SK-N-SH (cell line): ENCODE measurements around the gene MRPL19. TPM values are rescaled to one million over a fixed set of nuclear protein-coding genes. Genes with fewer than 3 reads are reported as not detected.

Experiments used
- ELF1 ChIP-seq: IDR thresholded peaks from 2 replicates; pipeline ENCODE4 v1.4.0; 2012
- EP300 ChIP-seq, 2 experiments: IDR thresholded peaks; 2 replicates each; pipeline versions ENCODE4 v1.4.0 to v1.6.1; 2012; ENCODE audit warnings: borderline replicate concordance in 1 of 2, low read depth in 1 of 2, low read length in 1 of 2
- EZH2phosphoT487 ChIP-seq: fragments of 200-600 bp; sonication (generic); IDR thresholded peaks from 2 replicates; pipeline ENCODE4 v1.6.1; 2017; ENCODE audit warnings: low read depth, mixed run types, mild to moderate bottlenecking, antibody characterized with exemption, moderate library complexity, borderline replicate concordance
- FOSL2 ChIP-seq: IDR thresholded peaks from 2 replicates; pipeline ENCODE4 v1.4.0; 2012; ENCODE audit warnings: low read depth, mild to moderate bottlenecking, moderate library complexity, borderline replicate concordance
- FOXJ3 ChIP-seq: sonication (generic); formaldehyde crosslinking; IDR thresholded peaks from 2 replicates; pipeline ENCODE4 v1.5.1; 2020; ENCODE audit warnings: mild to moderate bottlenecking, missing genetic modification reagents
- FOXM1 ChIP-seq: IDR thresholded peaks from 2 replicates; pipeline ENCODE4 v1.4.0; 2012; ENCODE audit warnings: low read depth, mild to moderate bottlenecking
- GABPA ChIP-seq: IDR thresholded peaks from 2 replicates; pipeline ENCODE4 v1.4.0; 2012; ENCODE audit warnings: low read depth, mild to moderate bottlenecking
- GATA2 ChIP-seq: sonication (generic); formaldehyde crosslinking; IDR thresholded peaks from 2 replicates; pipeline ENCODE4 v1.5.0; 2020; ENCODE audit warnings: mild to moderate bottlenecking, missing genetic modification reagents
- JUND ChIP-seq: IDR thresholded peaks from 2 replicates; pipeline ENCODE4 v1.4.0; 2012
- MEF2A ChIP-seq: IDR thresholded peaks from 2 replicates; pipeline ENCODE4 v1.4.0; 2012; ENCODE audit warnings: low read depth, borderline replicate concordance
- NRF1 ChIP-seq: IDR thresholded peaks from 2 replicates; pipeline ENCODE4 v1.6.1; 2012; ENCODE audit warnings: low read depth, mild to moderate bottlenecking, low read length
- POLR2AphosphoS5 ChIP-seq: IDR thresholded peaks from 2 replicates; pipeline ENCODE4 v1.6.1; 2012; ENCODE audit warnings: low read depth, low read length
- RAD21 ChIP-seq: IDR thresholded peaks from 2 replicates; pipeline ENCODE4 v1.6.1; 2012; ENCODE audit warnings: mild to moderate bottlenecking, low read length
- RCOR1 ChIP-seq: fragments of 150-350 bp; IDR thresholded peaks from 2 replicates; pipeline ENCODE4 v1.6.1; 2017; ENCODE audit warnings: antibody characterized with exemption, low read length
- RFX5 ChIP-seq: IDR thresholded peaks from 2 replicates; pipeline ENCODE4 v1.6.1; 2012; ENCODE audit warnings: mild to moderate bottlenecking, improper control_type of control experiment, low read length
- SMC3 ChIP-seq: IDR thresholded peaks from 2 replicates; pipeline ENCODE4 v1.6.1; 2012; ENCODE audit warnings: low read depth, low read length, improper control_type of control experiment
- TAF1 ChIP-seq: IDR thresholded peaks from 2 replicates; pipeline ENCODE4 v1.6.1; 2012; ENCODE audit warnings: low read depth, mild to moderate bottlenecking, low read length, moderate library complexity, borderline replicate concordance
- TCF12 ChIP-seq: IDR thresholded peaks from 2 replicates; pipeline ENCODE4 v1.4.0; 2012
- TEAD4 ChIP-seq: IDR thresholded peaks from 2 replicates; pipeline ENCODE4 v1.4.0; 2012; ENCODE audit warnings: mild to moderate bottlenecking, borderline replicate concordance; ENCODE audit not compliant: insufficient read depth
- YY1 ChIP-seq: IDR thresholded peaks from 2 replicates; pipeline ENCODE4 v1.4.0; 2012; ENCODE audit warnings: low read depth, mild to moderate bottlenecking
- polyA plus RNA-seq, 3 experiments: library from polyadenylated mRNA; depleted of rRNA; stranded (reverse); fragments of >200 nt; gene quantifications; 2 replicates each; pipeline ENCODE4 v1.2.3, GENCODE V29; 2012
- TF ChIP-seq, protein P1 (sequence below): IDR thresholded peaks from 2 replicates; pipeline ENCODE4 v1.6.1; 2012; ENCODE audit warnings: mild to moderate bottlenecking, low read depth, low read length, moderate library complexity
- TF ChIP-seq, protein P2 (sequence below): fragments of 150-350 bp; IDR thresholded peaks from 2 replicates; pipeline ENCODE4 v1.6.1; 2016; ENCODE audit warnings: mild to moderate bottlenecking, low read depth, low read length
- TF ChIP-seq, protein P3 (sequence below): fragments of 200-600 bp; sonication (generic); IDR thresholded peaks from 2 replicates; pipeline ENCODE4 v1.6.1; 2017; ENCODE audit warnings: antibody characterized with exemption, mild to moderate bottlenecking, moderate library complexity
- TF ChIP-seq, protein P4 (sequence below): IDR thresholded peaks from 2 replicates; pipeline ENCODE4; 2012

The MRPL19 gene
- polyA plus RNA-seq, 1 of the 3 experiments (the other 2 are of a cell fraction): 15.4 TPM

DNA sequence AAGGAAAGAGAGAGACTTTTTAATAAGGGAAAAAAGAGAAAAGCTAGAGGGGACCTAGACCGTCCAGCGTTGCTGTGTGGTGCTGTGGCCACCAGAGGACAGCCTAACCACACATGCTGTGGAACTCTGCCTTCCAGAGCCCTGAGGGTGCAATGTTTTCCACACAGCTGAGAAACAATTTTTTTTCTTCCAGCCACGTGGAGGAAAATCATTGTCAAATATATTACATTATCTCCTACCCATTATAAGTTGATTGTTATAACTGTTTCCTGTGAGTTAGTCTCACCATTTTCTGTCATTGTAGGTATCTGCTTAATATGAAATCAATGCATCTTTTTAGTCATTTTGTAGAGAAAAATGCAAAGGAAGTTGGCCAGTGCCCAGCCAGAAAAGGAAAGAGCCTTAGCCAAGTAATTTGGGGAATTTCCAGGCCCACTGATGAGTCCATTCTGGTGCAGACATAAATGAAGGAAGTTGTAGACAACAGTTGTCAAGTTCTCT, 5.9 kb upstream of the MRPL19 start (continued):
- TF ChIP-seq, protein P1, sequence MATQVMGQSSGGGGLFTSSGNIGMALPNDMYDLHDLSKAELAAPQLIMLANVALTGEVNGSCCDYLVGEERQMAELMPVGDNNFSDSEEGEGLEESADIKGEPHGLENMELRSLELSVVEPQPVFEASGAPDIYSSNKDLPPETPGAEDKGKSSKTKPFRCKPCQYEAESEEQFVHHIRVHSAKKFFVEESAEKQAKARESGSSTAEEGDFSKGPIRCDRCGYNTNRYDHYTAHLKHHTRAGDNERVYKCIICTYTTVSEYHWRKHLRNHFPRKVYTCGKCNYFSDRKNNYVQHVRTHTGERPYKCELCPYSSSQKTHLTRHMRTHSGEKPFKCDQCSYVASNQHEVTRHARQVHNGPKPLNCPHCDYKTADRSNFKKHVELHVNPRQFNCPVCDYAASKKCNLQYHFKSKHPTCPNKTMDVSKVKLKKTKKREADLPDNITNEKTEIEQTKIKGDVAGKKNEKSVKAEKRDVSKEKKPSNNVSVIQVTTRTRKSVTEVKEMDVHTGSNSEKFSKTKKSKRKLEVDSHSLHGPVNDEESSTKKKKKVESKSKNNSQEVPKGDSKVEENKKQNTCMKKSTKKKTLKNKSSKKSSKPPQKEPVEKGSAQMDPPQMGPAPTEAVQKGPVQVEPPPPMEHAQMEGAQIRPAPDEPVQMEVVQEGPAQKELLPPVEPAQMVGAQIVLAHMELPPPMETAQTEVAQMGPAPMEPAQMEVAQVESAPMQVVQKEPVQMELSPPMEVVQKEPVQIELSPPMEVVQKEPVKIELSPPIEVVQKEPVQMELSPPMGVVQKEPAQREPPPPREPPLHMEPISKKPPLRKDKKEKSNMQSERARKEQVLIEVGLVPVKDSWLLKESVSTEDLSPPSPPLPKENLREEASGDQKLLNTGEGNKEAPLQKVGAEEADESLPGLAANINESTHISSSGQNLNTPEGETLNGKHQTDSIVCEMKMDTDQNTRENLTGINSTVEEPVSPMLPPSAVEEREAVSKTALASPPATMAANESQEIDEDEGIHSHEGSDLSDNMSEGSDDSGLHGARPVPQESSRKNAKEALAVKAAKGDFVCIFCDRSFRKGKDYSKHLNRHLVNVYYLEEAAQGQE: no peak
- TF ChIP-seq FOXJ3 (CRISPR knock-in tag) (no peak), NRF1 (no peak; the same call in 1 of the 2 replicates), YY1 (no peak), GABPA (no peak), EZH2phosphoT487 (no peak), RFX5 (peak; percentile 41; the same call in 1 of the 2 replicates), TAF1 (no peak), EP300 (IDR thresholded peaks at IDR 0.05; ENCODE audit: borderline replicate concordance in 1 of 2, low read depth in 1 of 2, low read length in 1 of 2) (peak in 1 of 2 experiments; percentile 43; a peak in 2 of 4 replicates), TCF12 (0 out of 2 replicates have a peak, but pooled peaks have one; percentile 7), ELF1 (no peak), FOSL2 (no peak), GATA2 (CRISPR knock-in tag) (no peak), RAD21 (peak; percentile 97), JUND (no peak), MEF2A (no peak), SMC3 (peak; percentile 94), TEAD4 (no peak), POLR2AphosphoS5 (no peak), RCOR1 (no peak), FOXM1 (no peak)
- TF ChIP-seq, protein P2, sequence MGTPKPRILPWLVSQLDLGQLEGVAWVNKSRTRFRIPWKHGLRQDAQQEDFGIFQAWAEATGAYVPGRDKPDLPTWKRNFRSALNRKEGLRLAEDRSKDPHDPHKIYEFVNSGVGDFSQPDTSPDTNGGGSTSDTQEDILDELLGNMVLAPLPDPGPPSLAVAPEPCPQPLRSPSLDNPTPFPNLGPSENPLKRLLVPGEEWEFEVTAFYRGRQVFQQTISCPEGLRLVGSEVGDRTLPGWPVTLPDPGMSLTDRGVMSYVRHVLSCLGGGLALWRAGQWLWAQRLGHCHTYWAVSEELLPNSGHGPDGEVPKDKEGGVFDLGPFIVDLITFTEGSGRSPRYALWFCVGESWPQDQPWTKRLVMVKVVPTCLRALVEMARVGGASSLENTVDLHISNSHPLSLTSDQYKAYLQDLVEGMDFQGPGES: no peak
- TF ChIP-seq, protein P3, sequence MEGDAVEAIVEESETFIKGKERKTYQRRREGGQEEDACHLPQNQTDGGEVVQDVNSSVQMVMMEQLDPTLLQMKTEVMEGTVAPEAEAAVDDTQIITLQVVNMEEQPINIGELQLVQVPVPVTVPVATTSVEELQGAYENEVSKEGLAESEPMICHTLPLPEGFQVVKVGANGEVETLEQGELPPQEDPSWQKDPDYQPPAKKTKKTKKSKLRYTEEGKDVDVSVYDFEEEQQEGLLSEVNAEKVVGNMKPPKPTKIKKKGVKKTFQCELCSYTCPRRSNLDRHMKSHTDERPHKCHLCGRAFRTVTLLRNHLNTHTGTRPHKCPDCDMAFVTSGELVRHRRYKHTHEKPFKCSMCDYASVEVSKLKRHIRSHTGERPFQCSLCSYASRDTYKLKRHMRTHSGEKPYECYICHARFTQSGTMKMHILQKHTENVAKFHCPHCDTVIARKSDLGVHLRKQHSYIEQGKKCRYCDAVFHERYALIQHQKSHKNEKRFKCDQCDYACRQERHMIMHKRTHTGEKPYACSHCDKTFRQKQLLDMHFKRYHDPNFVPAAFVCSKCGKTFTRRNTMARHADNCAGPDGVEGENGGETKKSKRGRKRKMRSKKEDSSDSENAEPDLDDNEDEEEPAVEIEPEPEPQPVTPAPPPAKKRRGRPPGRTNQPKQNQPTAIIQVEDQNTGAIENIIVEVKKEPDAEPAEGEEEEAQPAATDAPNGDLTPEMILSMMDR: peak; percentile 99
- TF ChIP-seq, protein P4, sequence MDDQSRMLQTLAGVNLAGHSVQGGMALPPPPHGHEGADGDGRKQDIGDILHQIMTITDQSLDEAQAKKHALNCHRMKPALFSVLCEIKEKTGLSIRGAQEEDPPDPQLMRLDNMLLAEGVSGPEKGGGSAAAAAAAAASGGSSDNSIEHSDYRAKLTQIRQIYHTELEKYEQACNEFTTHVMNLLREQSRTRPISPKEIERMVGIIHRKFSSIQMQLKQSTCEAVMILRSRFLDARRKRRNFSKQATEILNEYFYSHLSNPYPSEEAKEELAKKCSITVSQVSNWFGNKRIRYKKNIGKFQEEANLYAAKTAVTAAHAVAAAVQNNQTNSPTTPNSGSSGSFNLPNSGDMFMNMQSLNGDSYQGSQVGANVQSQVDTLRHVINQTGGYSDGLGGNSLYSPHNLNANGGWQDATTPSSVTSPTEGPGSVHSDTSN: no peak
